Activated CD8-positive, alpha-beta memory T cell treated with anti-CD3 and anti-CD28 coated beads for 48 hours (primary cell): Measurements from ENCODE around the gene YLPM1.
"Not testable (repeated sequence)": the region's sequence is repeated elsewhere in the genome, so short reads cannot be mapped to it uniquely, and the experiment has no call there.

ENCODE experiments used
- DNase-seq, 3 experiments: peaks; one replicate each; pipeline ENCODE4 v3.0.0-alpha.2; 2020; ENCODE audit warnings: low read depth in 2 of 3, low spot score in 2 of 3

The YLPM1 gene, protein sequence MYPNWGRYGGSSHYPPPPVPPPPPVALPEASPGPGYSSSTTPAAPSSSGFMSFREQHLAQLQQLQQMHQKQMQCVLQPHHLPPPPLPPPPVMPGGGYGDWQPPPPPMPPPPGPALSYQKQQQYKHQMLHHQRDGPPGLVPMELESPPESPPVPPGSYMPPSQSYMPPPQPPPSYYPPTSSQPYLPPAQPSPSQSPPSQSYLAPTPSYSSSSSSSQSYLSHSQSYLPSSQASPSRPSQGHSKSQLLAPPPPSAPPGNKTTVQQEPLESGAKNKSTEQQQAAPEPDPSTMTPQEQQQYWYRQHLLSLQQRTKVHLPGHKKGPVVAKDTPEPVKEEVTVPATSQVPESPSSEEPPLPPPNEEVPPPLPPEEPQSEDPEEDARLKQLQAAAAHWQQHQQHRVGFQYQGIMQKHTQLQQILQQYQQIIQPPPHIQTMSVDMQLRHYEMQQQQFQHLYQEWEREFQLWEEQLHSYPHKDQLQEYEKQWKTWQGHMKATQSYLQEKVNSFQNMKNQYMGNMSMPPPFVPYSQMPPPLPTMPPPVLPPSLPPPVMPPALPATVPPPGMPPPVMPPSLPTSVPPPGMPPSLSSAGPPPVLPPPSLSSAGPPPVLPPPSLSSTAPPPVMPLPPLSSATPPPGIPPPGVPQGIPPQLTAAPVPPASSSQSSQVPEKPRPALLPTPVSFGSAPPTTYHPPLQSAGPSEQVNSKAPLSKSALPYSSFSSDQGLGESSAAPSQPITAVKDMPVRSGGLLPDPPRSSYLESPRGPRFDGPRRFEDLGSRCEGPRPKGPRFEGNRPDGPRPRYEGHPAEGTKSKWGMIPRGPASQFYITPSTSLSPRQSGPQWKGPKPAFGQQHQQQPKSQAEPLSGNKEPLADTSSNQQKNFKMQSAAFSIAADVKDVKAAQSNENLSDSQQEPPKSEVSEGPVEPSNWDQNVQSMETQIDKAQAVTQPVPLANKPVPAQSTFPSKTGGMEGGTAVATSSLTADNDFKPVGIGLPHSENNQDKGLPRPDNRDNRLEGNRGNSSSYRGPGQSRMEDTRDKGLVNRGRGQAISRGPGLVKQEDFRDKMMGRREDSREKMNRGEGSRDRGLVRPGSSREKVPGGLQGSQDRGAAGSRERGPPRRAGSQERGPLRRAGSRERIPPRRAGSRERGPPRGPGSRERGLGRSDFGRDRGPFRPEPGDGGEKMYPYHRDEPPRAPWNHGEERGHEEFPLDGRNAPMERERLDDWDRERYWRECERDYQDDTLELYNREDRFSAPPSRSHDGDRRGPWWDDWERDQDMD (N-terminal part only)

DNA sequence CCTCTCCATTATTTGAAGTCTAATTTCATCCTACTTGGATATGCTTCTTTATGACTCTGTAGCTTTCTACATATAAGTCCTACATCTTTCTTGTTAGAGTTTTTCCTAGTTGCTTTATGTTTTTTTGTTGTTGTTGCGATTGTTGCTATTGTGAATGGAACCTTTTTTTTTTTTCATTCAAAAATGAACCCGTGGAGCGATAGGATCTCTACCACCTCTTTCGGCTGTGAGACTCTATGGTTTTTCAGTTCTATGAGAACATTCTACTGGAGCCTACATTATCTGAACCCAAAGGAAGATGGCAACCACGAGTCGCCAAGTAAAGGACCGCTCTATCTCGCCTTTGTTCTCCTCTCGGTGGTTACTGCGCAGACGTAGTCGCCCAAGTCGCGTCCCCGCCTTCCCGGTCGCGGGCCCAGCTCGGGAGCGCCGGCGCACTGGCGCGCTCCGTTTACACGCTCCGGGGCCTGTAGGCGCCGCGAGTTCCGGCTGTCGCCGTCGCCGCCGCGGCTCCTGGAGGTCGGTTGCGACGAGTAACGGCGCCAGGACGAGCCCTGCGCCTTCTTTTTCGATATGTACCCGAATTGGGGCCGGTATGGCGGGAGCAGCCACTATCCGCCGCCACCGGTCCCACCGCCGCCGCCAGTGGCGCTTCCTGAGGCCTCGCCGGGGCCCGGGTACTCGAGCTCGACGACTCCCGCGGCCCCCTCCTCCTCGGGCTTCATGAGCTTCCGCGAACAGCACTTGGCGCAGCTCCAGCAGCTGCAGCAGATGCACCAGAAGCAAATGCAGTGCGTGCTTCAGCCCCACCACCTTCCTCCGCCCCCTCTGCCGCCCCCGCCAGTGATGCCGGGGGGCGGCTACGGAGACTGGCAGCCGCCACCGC is at the start of gene YLPM1:
YLPM1 (plus strand) TSS at position 400 of the 886 bp plus-strand sequence; CDS start at position 574, 174 bp downstream.
- DNase-seq = peak; percentile 52 to 81 (median 77)

DNA sequence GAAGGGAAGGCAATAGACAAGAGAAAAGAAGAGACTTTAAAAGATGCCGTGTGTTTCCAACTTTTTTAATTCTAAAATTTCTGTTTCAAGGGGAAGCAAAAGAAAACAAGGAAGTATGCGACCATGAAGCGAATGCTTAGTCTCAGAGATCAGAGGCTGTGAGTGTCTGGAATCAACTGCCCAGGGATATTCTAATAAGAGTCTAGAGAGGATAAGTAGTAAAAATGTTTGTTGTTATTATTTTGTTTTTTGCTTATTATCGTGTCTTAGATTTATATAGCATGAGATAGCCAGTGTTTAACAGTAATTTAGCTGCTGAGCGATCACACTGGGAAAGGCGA is 49.8 kb upstream of the YLPM1 start:
- no peak for DNase-seq

DNA sequence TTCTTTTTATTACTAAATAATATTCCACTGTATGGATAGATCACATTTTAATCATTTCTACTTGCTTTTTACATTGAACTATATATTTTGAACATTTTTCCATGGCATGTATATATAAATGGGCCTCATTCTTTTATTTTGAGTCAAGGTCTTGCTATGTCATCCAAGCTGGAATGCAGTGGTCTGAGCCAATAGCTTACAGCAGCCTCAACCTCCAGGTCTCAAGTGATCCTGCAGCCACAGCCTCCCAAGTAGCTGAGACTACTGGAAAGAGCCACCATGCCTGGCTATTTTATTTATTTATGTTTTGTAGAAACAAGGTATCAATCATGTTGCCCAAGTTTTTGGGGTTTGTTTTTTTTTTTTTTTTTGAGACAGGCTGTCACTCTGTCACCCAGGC is 42.6 kb upstream of the YLPM1 start:
- no peak for DNase-seq

DNA sequence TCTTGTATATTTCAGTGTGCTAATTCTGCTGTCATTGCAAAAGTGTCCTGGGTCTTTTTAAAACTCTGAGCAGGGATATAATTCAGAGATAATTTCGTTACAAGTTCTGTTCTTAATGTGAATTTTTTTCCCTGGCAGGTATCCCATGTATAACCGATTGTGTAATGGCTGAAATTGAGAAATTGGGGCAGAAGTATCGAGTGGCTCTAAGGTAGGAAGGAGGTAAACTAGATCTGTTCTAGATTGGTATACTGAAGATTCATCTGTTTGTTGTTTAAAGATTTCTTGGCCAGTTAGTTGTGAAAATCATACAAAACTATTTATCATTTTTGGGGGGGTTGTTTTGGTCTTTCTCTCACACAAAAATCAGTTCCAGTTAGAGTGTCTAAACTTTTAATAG is 40.0 kb upstream of the YLPM1 start:
- no peak for DNase-seq

DNA sequence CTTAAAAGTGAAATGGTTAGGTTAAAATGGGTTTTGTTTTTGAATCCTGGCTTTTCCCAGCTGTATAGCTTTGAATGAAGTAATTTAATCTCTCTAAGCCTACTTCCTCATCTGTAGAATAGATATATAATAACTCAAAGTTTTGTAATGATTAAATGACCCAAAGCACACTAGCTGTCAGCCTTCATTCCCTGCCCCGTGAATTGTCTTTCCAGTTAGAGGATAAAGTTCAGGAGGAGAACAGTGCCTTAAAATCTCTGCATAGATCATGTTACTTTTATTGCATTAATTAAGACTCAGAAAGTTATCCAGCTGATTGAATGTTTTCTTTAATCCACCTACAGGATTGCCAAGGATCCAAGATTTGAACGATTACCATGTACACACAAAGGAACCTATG is 30.7 kb upstream of the YLPM1 start:
- DNase-seq = no peak

DNA sequence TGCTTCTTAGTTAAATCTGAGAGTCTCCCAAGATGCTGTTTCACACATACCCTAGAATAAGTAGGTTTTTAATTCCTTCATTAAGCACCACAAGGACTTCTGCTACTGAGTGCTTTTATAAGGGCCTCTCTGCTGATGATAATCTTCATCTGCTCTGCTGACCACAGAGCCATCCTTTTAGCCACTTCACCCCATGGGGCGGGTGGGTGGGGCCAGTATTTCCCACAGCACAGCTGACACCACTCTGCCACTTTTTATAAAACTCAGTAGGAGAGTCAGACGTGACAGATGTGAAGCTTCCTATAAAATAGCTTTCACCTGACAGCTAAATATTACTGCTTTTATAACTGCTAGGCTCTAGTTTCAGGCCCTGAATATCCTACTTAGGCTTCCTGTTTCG is 29.9 kb upstream of the YLPM1 start:
- DNase-seq = no peak

DNA sequence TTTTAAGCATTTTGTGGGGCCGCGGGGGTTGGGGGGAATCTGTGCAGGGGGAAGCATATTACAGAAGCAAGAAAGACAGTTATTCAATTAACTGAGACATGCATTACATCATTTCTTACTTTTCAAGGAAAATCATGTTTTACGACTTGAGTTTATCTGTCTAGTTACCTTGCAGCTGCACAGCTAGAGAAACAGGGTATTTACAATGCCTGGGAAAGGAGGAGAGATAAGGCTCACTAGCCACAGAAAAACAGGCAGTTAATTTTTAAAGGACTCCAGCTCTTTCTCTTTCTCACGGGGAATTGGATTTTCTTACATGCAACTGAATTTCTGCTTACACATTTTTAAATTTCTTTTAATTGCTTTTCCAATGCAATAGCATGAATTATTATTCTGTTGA is 28.0 kb upstream of the YLPM1 start:
- no peak for DNase-seq

DNA sequence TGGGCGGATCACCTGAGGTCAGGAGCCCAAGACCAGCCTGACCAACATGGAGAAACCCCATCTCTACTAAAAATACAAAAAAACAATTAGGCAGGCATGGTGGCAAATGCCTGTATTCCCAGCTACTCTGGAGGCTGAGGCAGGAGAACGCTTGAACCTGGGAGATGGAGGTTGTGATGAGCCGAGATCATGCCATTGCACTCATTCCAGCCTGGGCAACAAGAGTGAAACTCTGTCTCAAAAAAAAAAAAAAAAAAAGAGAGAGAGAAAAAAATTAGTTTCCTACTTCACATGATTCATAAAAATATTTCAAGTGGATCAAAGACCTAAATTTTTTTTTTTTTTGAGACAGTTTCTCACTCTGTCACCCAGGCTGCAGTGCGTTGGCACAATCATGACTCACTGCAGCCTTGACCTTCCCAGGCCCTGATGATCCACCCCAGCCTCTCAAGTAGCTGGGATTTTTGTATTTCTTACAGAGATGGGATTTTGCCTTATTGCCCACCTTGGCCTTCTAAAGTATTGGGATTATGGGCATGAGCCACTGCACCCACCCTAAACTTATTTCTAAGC is 25.3 kb upstream of the YLPM1 start:
- no peak for DNase-seq

DNA sequence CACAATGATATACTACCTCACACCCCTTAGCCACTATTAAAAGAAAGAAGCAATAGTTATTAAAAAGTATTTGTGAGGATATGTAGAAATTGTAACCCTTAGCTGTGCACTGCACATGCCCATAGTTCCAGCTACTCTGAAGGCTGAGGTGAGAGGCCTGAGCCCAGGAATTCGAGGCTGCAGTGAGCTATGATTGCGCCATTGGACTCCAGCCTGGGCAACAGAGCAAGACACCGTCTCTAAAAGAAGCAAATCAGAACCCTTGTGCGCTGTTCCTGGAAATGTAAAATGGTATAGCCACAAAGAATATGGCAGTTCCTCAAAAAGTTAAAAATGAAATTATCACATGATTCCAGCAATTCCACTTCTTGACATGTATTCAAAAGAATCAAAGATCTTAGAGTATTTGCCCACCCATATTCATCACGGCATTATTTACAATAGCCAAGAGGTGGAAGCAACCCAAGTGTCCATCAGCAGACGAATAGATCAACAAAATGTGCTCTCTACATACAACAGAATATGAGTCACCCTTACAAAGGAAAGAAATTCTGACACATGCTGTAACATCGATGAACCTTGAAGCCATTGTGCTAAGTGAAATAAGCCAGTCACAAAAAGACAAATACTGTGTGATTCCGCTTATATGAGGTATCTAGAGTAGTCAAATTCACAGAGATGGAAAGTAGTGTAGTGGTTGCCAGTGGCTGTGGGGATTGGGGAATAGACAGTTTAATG is 23.7 kb upstream of the YLPM1 start:
- no peak for DNase-seq

DNA sequence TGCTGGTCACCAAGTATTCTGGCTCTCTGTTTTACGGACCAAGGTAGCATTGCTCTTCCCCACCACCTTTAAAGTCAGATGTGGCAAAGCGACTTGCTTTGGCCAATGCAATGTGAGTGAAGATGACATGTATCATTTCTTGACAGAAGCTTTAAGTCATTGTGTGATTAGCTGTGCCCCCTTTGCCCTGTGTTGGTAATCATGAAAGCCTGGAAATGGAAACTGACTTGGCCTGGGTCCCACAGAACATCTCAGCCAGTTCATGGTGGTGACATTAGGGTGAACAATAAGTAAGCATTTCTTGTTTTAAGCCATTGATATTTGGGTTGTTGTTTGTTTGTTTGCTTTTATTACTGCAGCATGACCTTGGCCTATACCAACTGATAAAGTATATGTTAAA is 15.9 kb upstream of the YLPM1 start:
- no peak for DNase-seq

DNA sequence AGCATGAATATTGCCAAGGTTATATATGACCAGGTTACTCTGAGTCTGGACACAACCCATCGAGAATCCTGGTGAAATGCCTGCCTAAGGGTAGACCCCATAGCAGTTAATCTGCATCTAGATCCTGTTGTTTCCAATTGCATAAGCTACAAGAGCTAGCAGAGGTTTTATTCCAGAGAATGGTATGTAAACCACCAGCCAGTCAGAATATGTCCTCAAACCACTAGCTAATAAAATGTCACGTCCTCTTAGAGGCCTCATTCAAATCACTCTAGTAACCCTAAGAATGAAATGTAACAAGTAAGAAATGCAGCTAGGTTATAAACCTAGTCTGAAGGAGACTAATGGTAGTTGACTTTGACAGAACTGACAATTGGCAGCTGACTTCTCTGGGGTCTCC is 9.0 kb upstream of the YLPM1 start:
- no peak for DNase-seq

DNA sequence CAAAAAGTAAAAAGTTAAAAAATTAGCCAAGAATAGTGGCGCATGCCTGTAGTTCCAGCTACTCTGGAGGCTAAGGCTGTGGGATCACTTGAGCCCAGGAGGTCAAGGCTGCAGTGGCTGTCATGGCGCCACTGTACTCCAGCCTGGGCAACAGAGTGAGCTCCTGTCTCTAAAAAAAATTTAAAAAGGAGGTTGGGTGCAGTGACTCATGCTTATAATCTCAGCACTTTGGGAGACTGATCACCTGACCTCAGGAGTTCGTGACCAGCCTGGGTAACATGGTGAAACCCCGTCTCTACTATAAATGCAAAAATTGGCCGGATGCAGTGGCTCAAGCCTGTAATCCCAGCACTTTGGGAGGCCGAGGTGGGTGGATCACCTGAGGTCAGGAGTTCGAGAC is 8.2 kb upstream of the YLPM1 start:
- DNase-seq = no peak

DNA sequence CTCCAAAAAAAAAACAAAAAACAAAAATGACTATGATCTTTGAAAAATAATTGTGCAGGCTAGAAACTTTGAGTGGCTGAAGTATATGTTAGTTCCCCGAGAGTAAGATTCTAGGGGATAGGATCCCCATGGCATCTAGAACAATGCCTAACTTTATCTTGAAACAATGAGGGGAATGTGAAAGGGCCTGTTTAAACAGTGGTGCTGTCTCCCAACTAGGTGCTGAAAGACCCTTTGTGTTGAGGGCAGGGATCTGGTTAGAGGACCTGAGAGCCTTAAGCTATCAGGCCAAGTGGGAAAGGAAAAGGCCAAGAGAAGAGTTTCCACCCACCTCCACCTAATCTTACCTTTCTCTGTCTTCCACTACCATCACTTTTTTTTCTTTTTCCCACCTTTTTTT is 6.8 kb upstream of the YLPM1 start:
- DNase-seq = no peak

DNA sequence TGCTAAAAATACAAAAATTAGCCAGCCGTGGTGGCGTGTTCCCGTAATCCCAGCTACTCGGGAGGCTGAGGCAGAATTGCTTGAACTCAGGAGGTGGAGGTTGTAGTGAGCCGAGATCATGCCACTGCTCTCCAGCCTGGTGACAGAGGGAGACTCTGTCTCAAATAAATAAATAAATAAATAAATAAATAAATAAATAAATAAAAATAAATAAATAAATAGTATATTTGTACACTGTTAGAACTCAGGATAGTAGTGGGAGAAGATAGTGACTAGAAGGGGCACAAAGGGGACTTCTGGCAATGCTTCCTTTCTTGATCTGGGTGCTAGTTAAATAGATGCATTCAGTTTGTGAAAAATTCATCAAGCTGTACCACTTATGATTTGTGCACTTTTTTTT is 4.6 kb upstream of the YLPM1 start:
- DNase-seq = not testable (repeated sequence)

DNA sequence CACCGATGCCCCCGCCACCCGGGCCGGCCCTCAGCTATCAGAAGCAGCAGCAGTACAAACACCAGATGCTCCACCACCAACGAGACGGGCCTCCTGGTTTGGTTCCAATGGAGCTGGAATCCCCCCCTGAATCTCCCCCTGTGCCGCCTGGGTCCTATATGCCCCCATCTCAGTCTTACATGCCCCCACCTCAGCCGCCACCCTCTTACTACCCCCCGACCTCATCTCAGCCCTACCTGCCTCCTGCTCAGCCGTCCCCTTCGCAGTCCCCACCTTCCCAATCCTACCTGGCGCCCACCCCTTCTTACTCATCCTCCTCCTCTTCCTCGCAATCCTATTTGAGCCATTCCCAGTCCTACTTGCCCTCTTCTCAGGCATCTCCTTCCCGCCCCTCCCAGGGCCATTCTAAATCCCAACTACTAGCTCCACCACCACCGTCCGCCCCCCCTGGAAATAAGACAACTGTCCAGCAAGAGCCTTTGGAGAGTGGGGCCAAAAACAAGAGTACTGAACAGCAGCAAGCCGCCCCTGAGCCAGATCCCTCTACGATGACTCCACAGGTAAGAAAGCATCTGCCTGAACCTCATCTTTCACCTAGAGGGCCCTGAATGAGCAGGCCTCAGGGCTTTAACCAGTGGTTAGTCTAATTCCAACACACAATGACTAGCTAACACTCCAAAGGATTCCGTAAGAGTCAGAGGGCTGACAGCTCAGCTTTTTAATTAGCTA is 851 bp downstream of the YLPM1 start:
- no peak for DNase-seq

DNA sequence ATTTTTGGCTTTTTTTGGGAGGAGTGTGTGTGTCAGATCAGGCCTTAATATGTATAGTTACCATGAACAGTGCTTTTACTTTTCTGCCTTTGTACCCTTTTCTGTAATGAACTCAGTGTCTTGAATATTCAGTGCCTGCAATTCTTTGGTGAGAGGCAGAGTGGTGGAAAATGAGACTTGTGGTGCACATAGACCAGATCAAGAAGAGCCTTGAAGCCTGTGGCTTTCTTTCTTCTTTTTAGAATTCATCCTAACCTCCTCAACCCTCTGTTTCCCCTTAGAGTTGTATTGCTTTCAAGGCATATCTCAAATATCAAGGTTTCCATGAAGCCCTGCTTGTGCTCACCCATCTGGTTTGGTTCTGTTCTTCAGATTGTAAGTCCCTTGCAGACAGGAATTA is 2.6 kb downstream of the YLPM1 start:
- DNase-seq = no peak

DNA sequence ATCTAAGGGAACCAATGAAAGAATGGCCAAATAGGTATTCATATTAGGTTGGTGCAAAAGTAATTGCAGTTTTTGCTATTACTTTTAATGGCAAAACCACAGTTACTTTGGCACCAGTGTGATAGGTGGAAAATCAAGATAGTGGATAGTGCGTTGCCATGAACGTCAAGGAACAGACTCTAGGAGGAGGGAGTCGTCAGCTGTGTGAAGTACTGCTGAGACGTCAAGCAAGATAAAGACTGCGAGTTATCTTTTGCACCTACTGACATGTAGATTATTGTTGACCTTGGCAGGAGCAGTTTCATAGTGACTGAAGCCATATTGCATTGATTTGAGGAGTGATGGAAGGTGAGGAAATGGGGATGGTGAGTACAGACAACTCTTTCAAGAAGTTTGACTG is 8.3 kb downstream of the YLPM1 start:
- no peak for DNase-seq

DNA sequence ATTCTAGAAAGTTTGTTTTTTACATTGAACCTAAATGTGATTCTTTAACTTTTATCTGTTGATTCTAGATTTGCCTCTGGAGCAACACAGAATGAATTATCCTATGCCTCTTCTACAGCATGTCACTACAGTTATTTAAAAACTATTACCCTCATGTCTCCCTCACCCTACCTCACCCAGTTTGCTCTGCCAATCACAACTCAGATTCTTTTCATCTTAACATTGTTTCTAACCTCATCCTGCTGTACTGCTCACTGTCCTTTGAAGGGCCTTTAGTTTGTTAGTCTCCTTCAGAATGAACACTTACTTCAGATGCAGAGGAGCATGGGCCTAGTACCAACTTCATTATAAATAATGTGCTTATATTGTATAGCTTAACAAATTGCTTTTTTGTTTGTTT is 21.5 kb downstream of the YLPM1 start:
- no peak for DNase-seq

DNA sequence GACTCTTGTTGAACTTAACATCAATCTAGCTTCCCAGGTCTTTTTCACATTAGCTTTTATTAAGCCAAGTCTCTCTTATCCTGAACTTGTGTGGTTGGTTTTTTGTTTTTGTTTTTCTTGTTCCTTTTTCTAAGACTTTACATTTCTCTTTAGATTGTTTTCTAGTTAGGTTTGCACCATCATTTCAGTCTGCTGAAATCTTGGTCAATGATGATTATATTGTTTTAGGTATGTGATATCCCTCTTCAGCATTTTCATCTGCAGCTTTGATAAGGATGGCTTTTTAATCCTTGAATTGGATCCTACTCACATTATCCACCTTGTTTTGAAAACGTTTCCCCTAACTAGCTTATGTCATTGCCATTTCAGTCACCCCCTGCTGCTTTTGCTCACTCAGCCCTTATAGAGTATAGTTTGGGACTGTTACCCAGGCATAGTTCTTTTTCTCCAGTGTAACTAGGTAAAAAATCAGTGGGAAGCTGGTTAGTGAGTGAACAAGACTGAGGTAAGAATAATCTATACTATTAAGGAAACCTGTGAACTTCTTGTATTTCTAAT is 22.0 kb downstream of the YLPM1 start:
- no peak for DNase-seq
